GM18520 (cell line): ENCODE results near the gene IKZF5.

Experiments used
- ATAC-seq: cut with Tn5 transposase; IDR thresholded peaks from one replicate; pipeline ENCODE4 v1.9.1; 2021; ENCODE audit not compliant: unreplicated experiment

Gene IKZF5, protein sequence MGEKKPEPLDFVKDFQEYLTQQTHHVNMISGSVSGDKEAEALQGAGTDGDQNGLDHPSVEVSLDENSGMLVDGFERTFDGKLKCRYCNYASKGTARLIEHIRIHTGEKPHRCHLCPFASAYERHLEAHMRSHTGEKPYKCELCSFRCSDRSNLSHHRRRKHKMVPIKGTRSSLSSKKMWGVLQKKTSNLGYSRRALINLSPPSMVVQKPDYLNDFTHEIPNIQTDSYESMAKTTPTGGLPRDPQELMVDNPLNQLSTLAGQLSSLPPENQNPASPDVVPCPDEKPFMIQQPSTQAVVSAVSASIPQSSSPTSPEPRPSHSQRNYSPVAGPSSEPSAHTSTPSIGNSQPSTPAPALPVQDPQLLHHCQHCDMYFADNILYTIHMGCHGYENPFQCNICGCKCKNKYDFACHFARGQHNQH

GRCh38 chr10:123008355-123009104 is at the start of gene IKZF5, which contains the start of gene ACADSB:
Gene IKZF5 (minus strand): TSS chr10:123008795. CDS start chr10:122998625, 10,170 bp downstream.
Gene ACADSB (plus strand): TSS chr10:123009006. CDS start chr10:123009030, 24 bp downstream.
- peak; percentile 75 for ATAC-seq

GRCh38 chr10:123057968-123058367 is 49.4 kb upstream of the IKZF5 start:
- no peak for ATAC-seq

GRCh38 chr10:123045961-123046731 is 37.6 kb upstream of the IKZF5 start:
- no peak for ATAC-seq

- ATAC-seq, result no peak
These were observed 35.8 kb upstream of the IKZF5 start for GRCh38 chr10:123044391-123044790.

- ATAC-seq, result no peak
These were observed 34.9 kb upstream of the IKZF5 start for GRCh38 chr10:123043409-123043925.

- ATAC-seq, result no peak
These were observed 34.3 kb upstream of the IKZF5 start for GRCh38 chr10:123042708-123043408.

GRCh38 chr10:123039632-123039930 is 31.0 kb upstream of the IKZF5 start:
- no peak for ATAC-seq

DNA sequence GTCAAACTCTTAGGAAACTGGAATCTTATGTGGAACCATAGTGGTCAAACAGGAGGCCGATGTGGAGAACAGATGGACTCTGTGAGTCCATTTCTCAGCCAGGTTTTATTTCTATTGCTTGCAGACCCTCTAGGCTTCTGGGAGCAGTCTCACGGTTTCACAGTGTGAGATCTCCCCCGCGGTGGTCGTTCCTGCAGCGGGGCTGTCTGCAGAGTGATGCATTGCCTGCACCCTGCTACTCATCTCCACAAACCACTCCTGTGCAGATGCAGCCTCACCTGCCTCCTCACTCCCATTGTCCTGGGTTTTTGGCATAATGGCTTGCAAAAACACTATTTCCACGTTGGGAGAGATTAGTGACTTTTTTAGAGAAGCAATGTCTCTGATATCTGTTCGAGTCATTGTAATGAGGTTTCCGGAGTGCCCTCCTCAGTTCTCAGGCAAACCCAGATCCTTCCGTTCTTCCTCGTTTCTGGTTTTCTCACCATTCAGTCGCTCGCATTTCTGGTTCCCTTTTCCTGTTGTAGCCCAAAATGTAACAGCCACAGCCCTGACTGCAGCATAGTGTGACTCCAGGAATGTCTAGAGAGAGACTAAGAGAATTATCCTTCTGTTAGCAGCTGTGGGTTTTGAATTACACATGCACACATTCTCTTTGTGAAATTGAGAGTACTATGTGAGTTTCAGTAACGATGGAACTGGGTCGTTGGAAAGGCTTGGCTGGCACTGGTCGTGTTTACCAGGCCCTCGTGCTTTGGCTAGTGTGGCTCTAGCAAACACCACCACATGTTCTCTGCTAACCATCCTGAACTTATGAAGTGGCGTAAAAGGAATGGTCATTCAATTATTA is 30.4 kb upstream of the IKZF5 start:
- no peak for ATAC-seq

DNA sequence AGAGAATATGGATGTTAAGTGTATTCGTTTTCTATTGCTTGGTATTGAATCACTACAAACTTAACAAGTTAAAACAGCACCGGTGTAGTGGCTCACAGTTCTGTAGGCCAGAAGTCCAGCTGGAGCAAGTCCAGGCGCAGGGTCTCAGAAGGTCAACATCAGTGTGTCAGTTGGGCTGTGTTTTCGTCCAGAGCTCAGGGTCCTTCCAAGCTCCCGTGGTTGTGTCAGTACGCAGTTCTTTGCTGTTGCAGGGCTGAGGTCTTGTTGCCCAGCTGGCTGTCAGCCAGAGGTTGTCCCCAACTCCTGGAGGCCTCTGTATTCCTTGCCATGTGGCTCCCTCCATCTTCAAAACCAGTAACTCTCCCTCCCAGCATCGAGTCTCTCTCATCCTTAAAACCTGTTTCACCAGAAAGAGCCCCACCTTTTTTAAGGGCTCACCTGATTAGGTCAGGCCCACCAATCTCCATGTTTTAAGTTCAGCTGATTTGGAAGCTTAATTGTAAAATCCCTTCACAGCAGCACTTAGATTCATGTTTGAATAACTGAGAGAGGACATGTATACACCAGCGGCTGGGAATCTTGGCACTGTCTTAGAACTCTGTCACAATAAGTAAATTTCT is 27.0 kb upstream of the IKZF5 start:
- ATAC-seq, result no peak

GRCh38 chr10:123034332-123034731 is 25.7 kb upstream of the IKZF5 start:
- ATAC-seq, result no peak

GRCh38 chr10:123031124-123031523 is 22.5 kb upstream of the IKZF5 start:
- ATAC-seq, result no peak

GRCh38 chr10:123027861-123028260 is 19.3 kb upstream of the IKZF5 start:
- ATAC-seq, result no peak

- no peak for ATAC-seq
These were observed 17.7 kb upstream of the IKZF5 start for GRCh38 chr10:123026302-123026701.

- no peak for ATAC-seq
These were observed 15.9 kb upstream of the IKZF5 start for GRCh38 chr10:123024540-123024939.

- ATAC-seq, result no peak
These were observed 12.9 kb upstream of the IKZF5 start for GRCh38 chr10:123021517-123021916.

DNA sequence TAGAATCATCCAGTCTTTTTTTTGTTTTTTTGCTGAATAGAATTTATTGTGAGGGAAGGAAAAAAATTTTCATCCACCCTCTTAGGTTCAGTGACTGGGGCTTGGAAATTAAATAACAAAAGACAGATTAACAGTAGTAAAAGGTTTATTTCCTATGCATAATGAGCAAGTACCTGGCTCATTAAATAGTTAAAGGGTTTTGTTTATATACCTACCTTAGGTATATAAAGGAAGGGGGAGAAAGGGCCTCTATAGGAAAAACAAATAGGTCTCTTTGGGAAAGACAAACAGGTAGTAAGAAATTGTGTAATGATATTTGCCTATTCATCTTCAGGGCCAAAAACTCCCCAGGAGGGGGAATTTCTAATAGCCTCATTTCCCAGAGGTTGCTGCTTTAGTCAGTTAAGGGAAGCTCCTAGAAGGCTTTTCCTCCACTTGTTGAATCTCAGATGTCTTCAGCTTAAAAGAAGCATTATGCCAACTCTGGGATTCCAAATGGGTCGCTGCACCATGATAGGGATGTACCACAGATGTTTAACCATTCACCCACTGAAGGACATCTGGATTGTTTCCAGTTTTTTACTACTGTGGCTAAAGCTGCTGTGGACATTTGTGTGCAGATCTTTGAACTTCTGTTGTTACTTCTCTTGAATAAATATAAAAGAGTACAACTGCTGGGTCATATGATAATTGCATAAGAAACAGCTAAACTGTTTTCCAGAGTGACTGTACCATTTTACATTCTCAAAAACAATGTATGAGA is 11.5 kb upstream of the IKZF5 start:
- ATAC-seq, result no peak

- no peak for ATAC-seq
These were observed 10.7 kb upstream of the IKZF5 start for GRCh38 chr10:123019264-123019663.

- no peak for ATAC-seq
These were observed 9.9 kb upstream of the IKZF5 start for GRCh38 chr10:123018531-123018930.
